ENCODE data around the gene CFAP221.

DNA sequence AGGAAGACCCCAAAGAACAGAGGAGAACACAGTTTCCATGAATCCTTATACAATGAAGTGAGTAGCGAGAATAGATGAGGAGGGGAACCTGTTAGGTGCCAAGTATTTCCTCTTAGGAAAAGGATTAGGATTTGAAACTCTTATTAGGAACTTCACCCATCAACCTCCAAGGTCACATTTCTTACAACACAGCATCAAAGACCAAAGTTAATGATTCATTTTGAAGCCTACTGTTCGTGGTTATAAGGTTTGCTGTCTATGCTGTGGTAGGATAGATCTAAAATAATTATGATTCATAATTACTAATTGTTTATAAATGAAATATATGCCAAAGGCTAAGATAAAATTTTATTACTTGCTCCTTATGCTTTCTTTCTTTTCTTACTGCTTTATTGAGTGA, 6.1 kb downstream of the CFAP221 start:
- TF ChIP-seq, protein P1, sequence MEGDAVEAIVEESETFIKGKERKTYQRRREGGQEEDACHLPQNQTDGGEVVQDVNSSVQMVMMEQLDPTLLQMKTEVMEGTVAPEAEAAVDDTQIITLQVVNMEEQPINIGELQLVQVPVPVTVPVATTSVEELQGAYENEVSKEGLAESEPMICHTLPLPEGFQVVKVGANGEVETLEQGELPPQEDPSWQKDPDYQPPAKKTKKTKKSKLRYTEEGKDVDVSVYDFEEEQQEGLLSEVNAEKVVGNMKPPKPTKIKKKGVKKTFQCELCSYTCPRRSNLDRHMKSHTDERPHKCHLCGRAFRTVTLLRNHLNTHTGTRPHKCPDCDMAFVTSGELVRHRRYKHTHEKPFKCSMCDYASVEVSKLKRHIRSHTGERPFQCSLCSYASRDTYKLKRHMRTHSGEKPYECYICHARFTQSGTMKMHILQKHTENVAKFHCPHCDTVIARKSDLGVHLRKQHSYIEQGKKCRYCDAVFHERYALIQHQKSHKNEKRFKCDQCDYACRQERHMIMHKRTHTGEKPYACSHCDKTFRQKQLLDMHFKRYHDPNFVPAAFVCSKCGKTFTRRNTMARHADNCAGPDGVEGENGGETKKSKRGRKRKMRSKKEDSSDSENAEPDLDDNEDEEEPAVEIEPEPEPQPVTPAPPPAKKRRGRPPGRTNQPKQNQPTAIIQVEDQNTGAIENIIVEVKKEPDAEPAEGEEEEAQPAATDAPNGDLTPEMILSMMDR (IDR thresholded peaks at IDR 0.05; ENCODE audit: insufficient read depth, low read length, poor library complexity, severe bottlenecking): no peak
- TF ChIP-seq EZH2phosphoT487 (conservative IDR thresholded peaks at IDR 0.05; ENCODE audit: low read length): no peak

All from SU-DHL-6 (cell line).